ENCODE measurements around the gene HES2.
"Not testable (repeated sequence)": the region's sequence is repeated elsewhere in the genome, so short reads cannot be mapped to it uniquely, and the experiment has no call there.

HES2 gene

GRCh38 chr1:6419804-6420453, at the start of gene HES2:
Gene HES2 (minus strand): TSS chr1:6419919. CDS start chr1:6419820, 99 bp downstream.
- no peak for DNase-seq

GRCh38 chr1:6468729-6469461, 49.2 kb upstream of the HES2 start:
- DNase-seq: no peak

GRCh38 chr1:6467744-6468688, 48.3 kb upstream of the HES2 start:
- no peak for DNase-seq

- DNase-seq: no peak
Measured at GRCh38 chr1:6467224-6467623, 47.5 kb upstream of the HES2 start.

GRCh38 chr1:6466751-6467150, 47.0 kb upstream of the HES2 start:
- no peak for DNase-seq

- no peak for DNase-seq
Measured at GRCh38 chr1:6466023-6466422, 46.3 kb upstream of the HES2 start, which contains the start of gene TNFRSF25. Gene TNFRSF25 (minus strand): TSS chr1:6466173. CDS start chr1:6466107, 66 bp downstream.

GRCh38 chr1:6465461-6466005, 45.8 kb upstream of the HES2 start:
- DNase-seq: no peak

- no peak for DNase-seq
Measured at GRCh38 chr1:6464915-6465314, 45.2 kb upstream of the HES2 start.

GRCh38 chr1:6464514-6464836, 44.8 kb upstream of the HES2 start:
- DNase-seq: no peak

GRCh38 chr1:6463120-6463412, 43.3 kb upstream of the HES2 start:
- DNase-seq: no peak

GRCh38 chr1:6462412-6463119, 42.8 kb upstream of the HES2 start:
- DNase-seq: no peak

- no peak for DNase-seq
Measured at GRCh38 chr1:6461538-6462411, 42.1 kb upstream of the HES2 start.

- DNase-seq: no peak
Measured at GRCh38 chr1:6461051-6461530, 41.4 kb upstream of the HES2 start.

GRCh38 chr1:6460301-6461050, 40.8 kb upstream of the HES2 start:
- no peak for DNase-seq

GRCh38 chr1:6459850-6460265, 40.1 kb upstream of the HES2 start:
- DNase-seq: no peak

- no peak for DNase-seq
Measured at GRCh38 chr1:6456800-6457466, 37.2 kb upstream of the HES2 start.

- not testable (repeated sequence) for DNase-seq
Measured at GRCh38 chr1:6455752-6456520, 36.2 kb upstream of the HES2 start.

- DNase-seq: no peak
Measured at GRCh38 chr1:6454856-6455751, 35.4 kb upstream of the HES2 start.
